GM19035 (cell line): Measurements from ENCODE around the gene NIBAN1.

Source experiments
- ATAC-seq: cut with Tn5 transposase; IDR thresholded peaks from one replicate; pipeline ENCODE4 v1.9.1; 2021; ENCODE audit not compliant: unreplicated experiment

Gene NIBAN1

DNA sequence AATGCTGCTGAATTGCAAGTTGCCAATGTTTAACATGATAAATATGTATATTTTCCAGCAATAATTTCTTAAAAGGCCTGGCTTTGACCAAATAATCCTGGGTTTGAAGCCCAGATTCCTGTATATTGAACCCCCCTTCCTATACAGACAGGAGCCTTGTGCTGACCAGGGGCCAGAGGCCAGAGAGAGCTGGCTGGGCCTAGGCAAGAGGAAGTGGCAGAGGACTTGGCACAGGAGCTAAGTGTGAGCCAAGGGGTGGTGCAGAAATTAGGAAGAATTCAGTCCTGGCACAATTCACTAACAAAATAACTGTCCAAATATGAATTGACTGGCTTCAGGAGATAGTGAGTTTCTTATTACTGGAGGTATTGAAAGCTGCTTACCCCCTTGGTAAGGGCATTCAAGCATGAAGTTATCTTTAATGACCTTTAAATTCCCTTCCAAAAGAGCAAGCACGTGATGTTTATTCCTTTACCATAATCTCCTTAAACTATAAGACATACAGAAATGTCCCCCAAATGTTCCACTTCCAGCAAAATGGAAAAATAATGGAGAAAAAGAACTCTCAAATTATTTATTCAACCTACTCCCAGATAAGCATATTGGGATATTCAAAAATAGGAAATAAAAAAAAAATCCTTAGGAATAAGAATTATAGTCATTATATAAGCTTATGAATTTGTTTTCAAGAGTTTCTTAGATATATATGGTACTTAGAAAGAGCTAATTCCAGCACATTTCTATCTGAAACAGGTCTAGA, 26.6 kb downstream of the NIBAN1 start:
- no peak for ATAC-seq

DNA sequence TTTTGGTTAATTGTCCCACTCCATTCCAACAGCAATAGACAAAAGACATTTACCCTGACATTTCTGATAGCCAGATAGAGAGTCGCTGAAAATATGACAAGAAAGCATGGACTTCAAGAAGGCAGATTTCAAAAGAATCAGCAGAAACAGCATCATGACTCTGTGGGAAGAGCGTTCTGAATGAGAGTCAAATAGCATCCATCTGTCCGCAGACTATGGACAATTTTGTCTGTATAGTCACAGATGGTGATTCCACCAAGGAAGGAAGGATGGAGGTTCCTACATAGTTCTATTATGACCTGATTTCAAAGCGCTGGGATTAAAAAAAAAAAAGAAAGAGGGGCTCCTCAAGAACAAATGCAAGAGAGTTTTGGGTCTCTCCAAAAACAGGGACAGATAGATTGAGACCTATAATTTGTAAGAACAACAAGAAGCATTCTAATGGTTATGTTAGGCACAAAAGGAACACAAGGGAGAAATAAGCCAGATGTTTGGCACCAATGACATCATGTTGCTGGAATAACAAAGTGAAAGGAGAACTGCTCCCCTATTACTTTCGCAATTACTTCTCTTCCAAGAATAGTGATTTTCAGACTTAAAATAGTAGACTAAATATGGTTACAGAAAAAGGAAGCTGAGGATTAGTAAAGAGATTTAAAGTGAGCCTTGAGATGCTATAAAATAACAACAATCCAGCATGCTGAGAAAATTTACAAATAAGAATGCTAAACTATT, 28.5 kb downstream of the NIBAN1 start:
- ATAC-seq, result no peak

DNA sequence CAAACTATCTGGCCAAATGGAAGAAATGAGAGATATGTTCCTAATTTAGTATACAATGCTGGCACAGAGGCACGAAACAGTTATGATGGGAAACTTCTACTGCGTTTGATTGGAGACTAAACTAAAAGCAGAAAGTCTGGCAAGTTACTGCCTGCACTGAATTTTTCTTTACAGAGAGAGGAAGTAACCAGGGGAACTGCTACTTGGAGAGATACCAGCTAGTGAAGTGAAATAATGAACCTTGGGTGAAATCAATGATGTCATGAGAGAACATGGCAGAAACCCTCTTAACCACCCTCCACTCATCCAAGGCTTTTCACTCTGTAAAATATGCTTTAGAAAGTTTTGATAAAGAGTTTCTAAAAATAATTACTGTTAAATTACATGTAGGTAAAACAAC, 29.3 kb downstream of the NIBAN1 start:
- peak; percentile 53 for ATAC-seq

DNA sequence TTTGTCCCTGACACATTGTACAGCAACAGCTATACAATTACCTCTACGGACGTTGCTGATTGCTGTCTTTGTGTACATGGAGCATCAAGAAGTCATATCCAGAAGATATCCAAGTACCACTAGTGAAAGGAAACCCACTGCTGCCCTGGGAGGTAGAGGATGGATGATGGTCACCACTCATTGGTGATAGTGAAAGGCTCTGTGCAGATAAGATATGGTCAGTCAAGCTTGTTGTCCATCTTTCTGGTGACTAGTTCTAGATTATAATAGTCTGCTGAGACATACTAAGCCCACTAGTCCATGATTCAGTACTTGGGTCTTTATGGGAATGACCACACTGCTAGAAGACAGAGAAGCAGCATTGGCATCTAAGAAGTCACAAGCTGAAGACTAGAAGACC, 30.3 kb downstream of the NIBAN1 start:
- no peak for ATAC-seq

DNA sequence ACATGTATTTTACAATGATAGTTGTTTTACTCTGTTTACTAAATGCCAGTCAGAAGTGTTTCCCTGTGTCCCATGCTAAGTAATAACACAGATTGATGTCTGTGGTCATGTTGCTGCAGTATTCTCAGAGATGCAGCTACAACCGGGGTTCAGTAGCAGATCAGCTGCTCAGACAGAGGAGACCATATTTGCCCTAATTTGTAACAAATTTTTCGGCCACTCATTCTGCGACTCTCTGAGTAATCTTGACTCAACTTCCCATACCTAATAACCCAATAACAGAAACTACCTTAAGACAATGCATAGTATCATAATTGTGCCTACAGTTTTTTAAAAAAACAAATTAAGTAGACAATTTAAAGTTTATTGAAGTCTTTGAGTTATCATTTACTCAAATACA, 32.6 kb downstream of the NIBAN1 start:
- peak; percentile 63 for ATAC-seq

DNA sequence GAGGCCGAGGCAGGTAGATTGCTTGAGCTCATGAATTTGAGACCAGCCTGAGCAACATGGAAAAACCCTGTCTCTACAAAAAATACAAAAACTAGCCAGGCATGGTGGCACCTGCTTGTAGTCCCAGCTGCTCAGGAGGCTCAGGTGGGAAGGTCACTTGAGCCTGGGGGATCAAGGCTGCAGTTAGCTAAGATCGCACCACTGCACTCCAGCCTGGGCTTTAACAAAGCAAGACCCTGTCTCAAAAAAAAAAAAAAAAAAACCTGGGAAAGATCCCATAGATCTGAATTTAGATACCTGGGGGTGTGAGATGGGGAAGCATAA, 32.9 kb downstream of the NIBAN1 start:
- ATAC-seq, result no peak

DNA sequence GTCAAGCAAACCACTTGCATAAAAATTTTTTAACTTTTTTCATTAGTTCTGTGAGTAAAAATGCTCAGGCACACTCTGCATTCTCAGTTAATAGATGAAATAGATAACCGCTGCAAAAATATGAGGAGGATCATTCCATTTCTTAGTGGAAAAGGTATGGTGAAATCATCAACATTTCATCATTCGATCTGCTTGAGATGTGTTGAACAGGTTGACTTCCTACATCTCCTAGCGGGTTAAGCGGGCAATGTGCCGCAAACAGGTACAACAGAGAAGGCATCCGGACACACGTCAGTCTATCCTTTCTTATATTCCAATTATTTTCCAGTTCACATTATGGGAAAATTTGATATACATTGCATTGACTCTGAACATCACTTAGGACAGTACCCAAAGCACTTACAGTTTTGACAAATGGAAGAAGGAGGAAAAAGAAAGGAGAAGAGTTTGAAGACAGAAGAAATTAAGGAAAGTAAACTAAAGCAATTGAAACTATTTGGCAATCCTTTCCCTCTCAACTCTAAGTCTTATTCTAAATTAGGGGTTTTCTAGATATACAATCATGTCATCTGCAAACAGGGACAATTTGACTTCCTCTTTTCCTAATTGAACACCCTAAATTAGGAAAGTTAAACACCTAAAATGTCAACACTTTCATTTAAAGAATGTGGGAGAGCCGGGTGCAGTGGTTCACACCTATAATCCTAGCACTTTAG, 33.5 kb downstream of the NIBAN1 start:
- ATAC-seq, result no peak

DNA sequence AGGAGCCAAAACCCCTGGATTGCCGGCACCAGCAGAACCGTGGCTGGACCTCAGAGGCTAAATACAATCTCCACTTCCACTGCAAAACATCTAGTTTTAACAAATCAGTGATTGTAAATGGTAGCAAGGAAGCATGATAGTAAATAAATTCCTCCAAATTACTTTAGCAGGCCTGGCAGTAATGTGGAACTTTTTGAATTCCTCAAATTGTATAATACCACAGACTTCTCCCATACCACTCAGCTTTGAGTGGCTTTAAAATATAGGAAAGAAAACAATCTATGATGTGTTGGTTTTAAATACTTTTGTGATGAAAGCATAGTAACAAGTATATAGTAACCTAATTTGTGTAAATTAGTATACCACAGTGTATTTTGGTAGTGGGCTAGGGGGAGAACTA, 34.1 kb downstream of the NIBAN1 start:
- no peak for ATAC-seq

DNA sequence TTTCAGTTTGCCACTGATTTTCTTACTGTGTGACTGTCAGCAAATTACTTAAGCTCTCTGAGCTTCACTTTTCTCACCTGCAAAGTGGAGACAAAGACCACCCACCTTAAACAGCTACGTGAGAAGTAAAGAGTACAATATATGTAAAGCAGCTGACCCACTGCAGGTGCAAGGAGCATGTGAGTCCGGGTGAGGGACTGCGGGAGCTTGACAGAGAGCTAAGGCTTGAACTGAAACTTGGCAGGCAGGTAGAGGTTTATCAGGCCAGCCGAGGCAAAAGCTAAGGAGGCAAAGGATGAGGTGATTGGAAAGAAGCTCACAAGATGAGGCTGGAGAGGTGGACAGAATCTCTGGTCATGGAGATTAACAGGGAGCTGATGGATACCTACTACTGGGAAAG, 36.6 kb downstream of the NIBAN1 start:
- no peak for ATAC-seq

DNA sequence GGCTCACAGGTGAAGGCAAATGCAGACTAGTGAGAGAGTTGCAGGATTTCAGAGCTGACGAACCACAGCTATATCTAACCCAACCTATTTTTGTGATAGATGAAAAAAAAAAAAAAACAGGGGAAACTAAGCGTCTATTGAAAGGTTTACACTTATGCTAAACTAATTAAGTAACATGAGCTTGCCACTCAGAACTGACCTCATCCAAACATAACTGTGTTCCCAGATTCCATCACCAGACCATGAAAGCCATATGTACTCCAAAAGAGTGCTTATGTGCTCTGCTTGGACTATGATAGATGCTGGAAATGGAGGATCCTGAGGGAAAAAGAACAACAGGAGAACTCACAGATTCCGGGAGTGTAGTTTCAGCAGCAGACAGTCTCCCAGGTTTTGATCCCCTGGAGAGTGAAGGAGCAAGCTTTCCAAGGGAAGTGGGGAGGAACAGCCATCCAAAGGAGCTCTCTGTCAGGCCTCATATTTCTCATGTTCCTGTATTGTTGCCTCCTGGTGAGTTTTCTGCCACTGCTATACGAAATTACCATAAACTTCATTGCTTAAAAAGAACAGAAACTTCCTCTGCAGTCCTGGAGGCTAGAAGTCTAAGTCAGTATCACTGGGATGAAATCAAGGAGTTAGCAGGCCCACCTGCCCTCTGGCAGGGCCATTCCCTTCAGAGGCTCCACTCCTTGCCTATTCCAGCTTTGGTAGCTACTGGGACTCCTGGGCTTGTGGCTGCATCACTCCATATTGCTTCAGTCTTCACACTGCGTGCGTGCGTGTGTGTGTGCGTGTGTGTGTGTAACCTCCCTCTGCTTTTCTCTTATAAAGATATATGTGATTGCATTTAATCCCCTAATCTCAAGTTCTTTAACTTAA, 38.1 kb downstream of the NIBAN1 start:
- ATAC-seq, result no peak

DNA sequence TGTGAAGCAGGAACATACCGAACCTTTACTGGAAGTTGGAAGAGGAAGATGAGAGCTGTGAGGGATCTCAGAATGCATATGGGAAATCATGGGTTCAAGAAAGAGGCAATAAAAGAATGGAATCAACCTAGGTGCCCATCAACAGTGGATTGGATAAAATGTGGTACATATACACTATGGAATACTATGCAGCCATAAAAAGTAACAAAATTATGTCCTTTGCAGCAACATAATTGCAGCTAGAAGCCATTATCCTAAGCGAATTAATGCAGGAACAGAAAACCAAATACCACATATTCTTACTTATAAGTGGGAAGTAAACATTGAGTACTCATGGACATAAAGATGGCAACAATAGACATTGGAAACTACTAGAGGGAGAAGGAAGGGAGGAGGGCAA, 40.4 kb downstream of the NIBAN1 start:
- no peak for ATAC-seq

DNA sequence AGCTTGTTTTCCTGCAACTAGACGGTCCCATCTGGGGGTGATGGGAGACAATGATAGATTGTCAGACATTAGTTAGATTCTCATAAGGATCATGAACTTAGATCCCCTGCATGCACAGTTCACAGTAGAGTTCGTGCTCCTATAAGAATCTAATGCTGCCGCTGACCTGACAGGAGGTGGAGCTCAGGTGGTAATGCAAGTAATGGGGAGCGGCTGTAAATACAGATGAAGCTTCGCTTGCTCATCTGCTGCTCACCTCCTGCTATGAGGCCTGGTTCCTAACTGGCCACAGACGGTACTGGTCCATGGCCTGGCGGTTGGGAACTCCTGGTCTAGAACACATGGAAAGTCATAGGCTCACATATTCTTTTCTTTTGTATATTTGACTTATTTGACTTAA, 42.0 kb downstream of the NIBAN1 start:
- no peak for ATAC-seq

DNA sequence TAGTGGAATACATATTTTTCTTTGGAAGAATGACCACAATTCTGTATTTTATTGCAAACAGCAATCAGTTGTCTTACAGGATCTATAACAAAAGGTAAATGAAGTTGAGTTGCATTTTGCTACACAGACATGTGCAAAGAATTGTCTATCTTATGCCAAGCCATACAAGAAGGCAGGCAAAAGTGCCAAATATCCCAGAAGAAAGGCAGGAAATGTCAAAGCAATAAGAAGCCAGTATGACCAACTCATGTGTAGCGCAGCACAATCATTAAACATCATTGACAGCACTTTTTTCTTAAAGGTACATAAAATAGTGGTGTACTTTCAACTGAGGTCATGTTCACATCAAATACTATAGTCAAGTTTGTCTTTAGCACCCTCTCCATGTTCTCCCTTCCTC, 42.7 kb downstream of the NIBAN1 start:
- no peak for ATAC-seq

DNA sequence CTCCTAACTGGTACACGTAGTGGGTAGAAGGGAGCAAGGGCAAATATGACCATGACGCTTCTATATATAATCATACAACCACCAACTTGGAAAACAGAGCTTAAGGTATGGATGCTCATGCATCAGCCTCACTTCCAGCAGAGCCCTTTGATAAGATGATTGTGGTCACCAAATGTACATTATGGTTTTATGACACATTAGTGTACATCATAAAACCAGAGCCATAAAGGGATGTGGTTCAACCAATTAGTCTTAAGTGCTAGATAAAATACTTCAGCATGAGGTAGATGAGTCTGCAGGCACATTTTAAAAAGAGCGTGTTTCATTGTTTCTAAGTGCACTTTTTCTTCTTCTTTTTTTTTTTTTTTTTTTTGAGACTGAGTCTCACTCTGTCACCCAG, 43.7 kb downstream of the NIBAN1 start:
- no peak for ATAC-seq

DNA sequence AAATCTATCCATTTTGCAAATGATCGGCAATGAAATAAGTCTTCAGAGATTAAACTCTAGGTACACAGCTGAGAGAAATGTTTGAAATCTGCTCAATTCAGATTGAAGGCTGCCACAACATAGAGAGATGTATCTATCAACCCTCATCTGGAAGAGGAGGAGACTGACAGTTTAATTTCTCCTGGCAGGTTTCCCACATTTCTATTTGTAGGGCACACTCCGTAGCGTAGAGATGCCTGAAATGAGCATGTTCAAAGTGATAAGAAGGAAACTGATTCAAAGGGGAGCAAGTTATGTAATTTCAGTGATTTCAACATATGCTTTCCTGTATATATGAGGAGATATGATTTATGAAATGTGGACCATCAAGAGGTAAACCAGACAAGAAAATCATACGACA, 44.1 kb downstream of the NIBAN1 start:
- no peak for ATAC-seq

DNA sequence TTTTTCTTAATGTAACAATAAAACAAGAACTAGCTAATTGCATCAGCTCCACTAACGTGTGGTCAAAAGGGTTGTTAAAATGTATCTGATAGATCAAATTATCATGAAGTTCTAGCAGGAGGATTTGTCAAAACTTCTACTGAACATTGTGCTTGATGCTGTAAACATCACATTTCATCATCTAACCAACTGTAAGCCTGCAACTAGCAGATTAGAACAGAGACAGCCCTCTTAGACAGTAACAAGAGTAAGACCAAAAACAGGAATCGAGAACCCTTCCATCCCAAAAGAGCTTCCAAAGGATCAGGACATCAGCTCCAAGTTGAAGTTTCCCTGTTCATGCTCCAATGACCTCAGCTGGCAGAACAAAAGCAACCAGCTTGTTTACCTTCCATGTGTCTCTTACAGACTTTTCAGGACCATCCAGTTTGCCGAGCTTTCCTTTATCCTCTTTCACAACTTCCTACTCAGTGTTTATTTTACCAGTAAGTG, 44.6 kb downstream of the NIBAN1 start:
- no peak for ATAC-seq

DNA sequence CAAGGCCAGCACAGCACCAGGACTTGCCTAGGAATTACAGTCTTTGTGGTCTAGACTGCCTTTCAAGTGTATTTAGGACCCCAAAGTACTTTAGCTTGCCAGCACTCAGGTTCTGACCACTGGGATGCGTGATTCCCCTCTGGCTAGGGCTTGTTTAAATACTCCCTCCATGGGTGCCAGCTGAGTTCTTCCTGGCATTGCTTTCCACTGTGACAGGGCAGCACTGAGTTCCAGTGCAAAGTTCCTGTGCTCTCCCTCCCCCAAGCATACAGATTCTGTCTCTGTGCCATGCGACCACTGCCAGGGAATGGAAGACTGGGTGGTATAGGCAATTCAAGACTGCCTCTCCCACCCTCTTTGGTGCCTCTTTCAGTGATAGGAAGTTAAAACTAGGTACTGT, 45.9 kb downstream of the NIBAN1 start:
- no peak for ATAC-seq
